ENCODE measurements around the gene KRT15.

The KRT15 gene

GRCh38 chr17:41527063-41528023 is 8.7 kb upstream of the KRT15 start:
- no peak for DNase-seq (ENCODE audit: low read depth in 2 of 2)

- no peak for DNase-seq (ENCODE audit: low read depth in 2 of 2)
Observed at GRCh38 chr17:41524261-41524660, 5.6 kb upstream of the KRT15 start.

DNA sequence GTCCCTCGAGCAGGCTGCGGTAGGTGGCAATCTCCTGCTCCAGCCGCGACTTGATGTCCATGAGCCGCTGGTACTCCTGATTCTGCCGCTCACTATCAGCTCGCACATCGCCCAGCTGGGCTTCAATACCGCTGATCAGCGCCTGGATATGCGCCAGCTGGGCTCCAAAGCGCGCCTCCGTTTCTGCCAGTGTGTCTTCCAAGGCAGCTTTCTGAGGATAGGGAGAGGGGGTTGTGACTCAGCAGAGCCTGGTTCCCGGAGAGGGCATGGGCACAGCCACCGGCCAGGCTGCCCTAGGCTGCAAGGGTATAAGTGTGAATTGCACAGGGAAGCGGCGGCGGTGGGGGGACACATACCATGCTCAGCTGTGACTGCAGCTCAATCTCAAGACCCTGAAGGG is 5.1 kb upstream of the KRT15 start:
- no peak for DNase-seq (ENCODE audit: low read depth in 2 of 2)

DNA sequence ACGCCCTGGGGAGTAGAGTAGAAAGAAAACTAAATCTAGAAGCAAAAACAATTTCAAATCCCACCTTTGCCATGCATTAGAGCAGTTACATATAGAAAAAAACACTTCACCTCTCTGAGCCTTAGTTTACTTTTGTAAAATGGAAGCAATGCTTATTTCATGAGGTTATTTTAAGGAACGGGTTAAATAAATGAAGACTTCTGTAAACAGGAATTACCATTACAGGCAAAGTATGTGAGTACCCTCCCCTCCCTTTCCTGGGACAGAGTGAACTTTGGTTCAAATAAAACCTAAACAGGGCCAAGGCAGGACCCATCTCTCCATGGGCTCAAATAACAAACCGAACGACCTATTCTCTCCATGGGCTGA is 4.5 kb upstream of the KRT15 start:
- no peak for DNase-seq (ENCODE audit: low read depth in 2 of 2)

GRCh38 chr17:41522301-41523224 is 3.9 kb upstream of the KRT15 start:
- no peak for DNase-seq (ENCODE audit: low read depth in 2 of 2)

DNA sequence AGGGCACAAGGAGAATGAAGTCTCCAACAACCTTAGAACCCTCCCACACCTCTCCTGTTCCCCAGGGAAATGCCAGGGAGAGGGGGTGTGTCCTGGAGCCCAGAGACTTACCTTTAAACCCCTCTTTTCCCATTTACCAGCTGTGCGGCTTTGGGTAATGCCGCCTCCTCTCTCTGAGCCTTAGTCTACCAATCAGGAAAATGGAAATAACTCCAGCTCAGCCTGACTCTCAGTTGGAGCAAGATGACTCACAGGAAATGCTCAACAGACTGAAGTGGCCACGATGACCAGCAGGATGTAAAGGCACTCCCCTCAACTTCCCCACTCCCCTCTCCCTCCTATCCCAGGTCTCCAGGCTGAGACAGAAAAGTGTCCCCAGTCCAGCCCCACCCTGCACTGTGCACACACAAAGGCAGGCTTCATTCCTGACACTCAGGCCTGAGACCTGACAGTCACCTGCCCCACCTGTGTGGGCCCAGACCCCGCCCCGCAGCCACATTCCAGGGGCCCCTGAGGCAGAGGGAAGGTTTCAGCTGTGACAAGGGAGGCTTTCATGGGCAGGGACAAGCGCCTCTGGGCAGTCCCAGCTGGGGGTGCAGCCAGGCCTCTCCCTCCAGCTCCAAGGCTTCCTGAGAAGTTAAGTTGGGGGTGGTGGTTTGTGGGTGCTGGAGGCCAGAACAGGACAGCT is 3.0 kb upstream of the KRT15 start:
- no peak for DNase-seq (ENCODE audit: low read depth in 2 of 2)

- no peak for DNase-seq (ENCODE audit: low read depth in 2 of 2)
Observed at GRCh38 chr17:41520821-41521521, 2.3 kb upstream of the KRT15 start.

GRCh38 chr17:41519501-41520224 is 973 bp upstream of the KRT15 start:
- DNase-seq (ENCODE audit: low read depth in 2 of 2): no peak

GRCh38 chr17:41518031-41518430 is 659 bp downstream of the KRT15 start:
- no peak for DNase-seq (ENCODE audit: low read depth in 2 of 2)

GRCh38 chr17:41516830-41517283 is 1.8 kb downstream of the KRT15 start:
- no peak for DNase-seq (ENCODE audit: low read depth in 2 of 2)

- no peak for DNase-seq (ENCODE audit: low read depth in 2 of 2)
Observed at GRCh38 chr17:41516147-41516829, 2.4 kb downstream of the KRT15 start.

GRCh38 chr17:41513168-41513547 is 5.5 kb downstream of the KRT15 start:
- DNase-seq (ENCODE audit: low read depth in 2 of 2): no peak

DNA sequence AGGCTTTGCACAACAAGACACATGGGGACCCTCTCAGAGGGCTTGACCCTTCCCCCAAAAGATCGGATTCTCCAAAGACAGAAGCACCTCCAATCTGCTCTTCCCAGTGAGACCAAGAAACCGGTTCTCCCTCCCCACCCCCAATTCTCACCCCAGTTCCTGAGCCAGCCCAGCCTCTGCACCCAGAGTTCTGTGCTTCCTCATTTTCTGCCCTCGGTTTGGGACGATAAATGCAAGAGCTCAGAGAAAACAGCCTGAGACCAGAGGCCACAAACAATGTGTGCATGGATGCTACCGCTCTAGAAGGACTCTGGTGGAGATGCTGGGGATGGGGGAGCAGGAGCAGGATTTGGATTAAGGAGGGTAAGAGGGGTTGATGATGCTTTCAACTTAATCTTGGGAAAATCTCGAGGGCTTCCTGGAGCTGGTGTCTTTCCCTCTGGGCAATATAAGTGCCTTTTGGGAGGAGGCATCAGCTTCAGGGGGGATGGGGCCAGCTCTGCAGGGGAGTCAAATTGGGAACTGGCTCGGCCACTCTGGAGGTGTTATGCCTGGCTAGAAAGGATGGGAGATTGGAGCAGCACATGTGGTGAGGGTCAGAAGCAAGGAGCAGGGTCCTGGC is 6.0 kb downstream of the KRT15 start:
- DNase-seq (ENCODE audit: low read depth in 2 of 2): no peak

- no peak for DNase-seq (ENCODE audit: low read depth in 2 of 2)
Observed at GRCh38 chr17:41511716-41512115, 7.0 kb downstream of the KRT15 start.

GRCh38 chr17:41511116-41511515 is 7.6 kb downstream of the KRT15 start:
- DNase-seq (ENCODE audit: low read depth in 2 of 2): no peak

GRCh38 chr17:41510251-41511065 is 8.2 kb downstream of the KRT15 start:
- no peak for DNase-seq (ENCODE audit: low read depth in 2 of 2)

DNA sequence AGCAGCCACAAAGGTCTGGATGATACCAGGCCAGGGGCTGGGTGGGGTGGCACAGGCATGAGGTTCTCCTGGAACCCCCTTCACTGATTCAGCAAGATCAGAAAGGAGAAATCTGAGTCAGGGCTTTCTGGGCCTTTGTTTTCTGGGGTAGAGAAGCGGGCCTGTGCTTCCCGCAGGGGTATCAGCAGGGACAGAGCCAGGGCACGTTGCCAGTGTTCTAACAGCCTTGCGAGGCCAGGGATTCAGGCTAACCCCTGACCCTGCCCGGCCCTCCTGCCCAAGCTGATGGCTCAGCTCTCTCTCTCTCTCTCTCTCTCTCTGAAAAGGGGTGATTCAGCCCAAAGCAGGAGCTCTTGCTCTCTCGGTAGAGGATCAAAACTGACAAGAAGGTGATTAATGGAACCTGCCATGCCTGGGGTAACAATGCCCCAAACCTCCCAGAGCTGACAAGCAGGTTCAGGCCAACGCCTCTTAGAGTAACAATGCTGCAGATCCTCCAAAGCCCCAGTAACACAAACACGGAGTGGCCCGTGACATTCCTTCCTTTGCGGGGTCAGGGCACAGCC is 11.3 kb downstream of the KRT15 start:
- DNase-seq (ENCODE audit: low read depth in 2 of 2): no peak

Data from stimulated activated CD8-positive, alpha-beta memory T cell treated with anti-CD3 and anti-CD28 coated beads, Interleukin-2, amount 100 ng/mL, for 1 hour (primary cell).